Astrocyte (in vitro differentiated cells and primary cell): ENCODE results near the gene RAPSN. TPM values are rescaled to one million over a fixed set of nuclear protein-coding genes. Genes with fewer than 3 reads are reported as not detected.

ENCODE experiments used
- DNase-seq: peaks from one replicate; pipeline ENCODE4 v3.0.0-alpha.2; 2010; ENCODE audit warnings: low read depth
- FAIRE-seq: peaks from 2 replicates; lab custom pipeline; 2011; peaks lifted over from hg19 to GRCh38; lab: Jason Lieb, UNC
- H2AFZ ChIP-seq: 2 replicates; pipeline ENCODE4 v1.6.0; 2012; ENCODE audit warnings: low read depth, low read length, inconsistent platforms
- H3K27ac ChIP-seq: 2 replicates; pipeline ENCODE4 v1.5.1; 2011; ENCODE audit warnings: low read depth, low read length, inconsistent platforms
- H3K27me3 ChIP-seq: 2 replicates; pipeline ENCODE4 v1.6.0; 2011; ENCODE audit warnings: low read length, inconsistent platforms; ENCODE audit not compliant: insufficient read depth
- H3K36me3 ChIP-seq: 2 replicates; pipeline ENCODE4 v1.5.1; 2011; ENCODE audit warnings: low read length, inconsistent platforms; ENCODE audit not compliant: insufficient read depth
- H3K4me1 ChIP-seq: 2 replicates; pipeline ENCODE4 v1.5.1; 2011; ENCODE audit warnings: low read length, inconsistent platforms; ENCODE audit not compliant: insufficient read depth
- H3K4me2 ChIP-seq: 2 replicates; pipeline ENCODE4 v1.6.0; 2012; ENCODE audit warnings: low read length, inconsistent platforms
- H3K4me3 ChIP-seq: 2 replicates; pipeline ENCODE4 v1.5.1; 2011; ENCODE audit warnings: low read depth, mild to moderate bottlenecking, low read length, inconsistent platforms; ENCODE audit not compliant: insufficient read depth
- H3K79me2 ChIP-seq: 2 replicates; pipeline ENCODE4 v1.6.0; 2012; ENCODE audit warnings: mild to moderate bottlenecking, low read length, inconsistent platforms; ENCODE audit not compliant: insufficient read depth
- H3K9ac ChIP-seq: 2 replicates; pipeline ENCODE4 v1.6.0; 2012; ENCODE audit warnings: mild to moderate bottlenecking, low read length, inconsistent platforms
- H3K9me3 ChIP-seq: 2 replicates; pipeline ENCODE4 v1.5.1; 2012; ENCODE audit warnings: low read depth, mild to moderate bottlenecking, low read length, inconsistent platforms; ENCODE audit not compliant: insufficient read depth
- H4K20me1 ChIP-seq: 2 replicates; pipeline ENCODE4 v1.6.0; 2012; ENCODE audit warnings: low read length, inconsistent platforms; ENCODE audit not compliant: insufficient read depth
- H3K27ac Mint-ChIP-seq: one replicate; pipeline ENCODE4 v1.8.0; 2021; ENCODE audit warnings: mild to moderate bottlenecking, mixed read lengths; ENCODE audit not compliant: unreplicated experiment
- H3K27me3 Mint-ChIP-seq: one replicate; pipeline ENCODE4 v1.8.0; 2021; ENCODE audit warnings: low read depth, mixed read lengths; ENCODE audit not compliant: unreplicated experiment
- H3K36me3 Mint-ChIP-seq: one replicate; pipeline ENCODE4 v1.8.0; 2021; ENCODE audit warnings: low read depth, mixed read lengths; ENCODE audit not compliant: unreplicated experiment
- H3K4me1 Mint-ChIP-seq: one replicate; pipeline ENCODE4 v1.8.0; 2021; ENCODE audit warnings: low read depth, mixed read lengths; ENCODE audit not compliant: unreplicated experiment
- H3K4me3 Mint-ChIP-seq: one replicate; pipeline ENCODE4 v1.8.0; 2021; ENCODE audit warnings: mild to moderate bottlenecking, moderate library complexity, mixed read lengths; ENCODE audit not compliant: unreplicated experiment
- H3K9me3 Mint-ChIP-seq: one replicate; pipeline ENCODE4 v1.8.0; 2021; ENCODE audit warnings: mild to moderate bottlenecking, mixed read lengths; ENCODE audit not compliant: unreplicated experiment
- CTCF ChIP-seq: IDR thresholded peaks from 2 replicates; pipeline ENCODE4 v1.5.1; 2011; ENCODE audit warnings: low read depth, mild to moderate bottlenecking, inconsistent platforms, low read length, moderate library complexity; ENCODE audit not compliant: insufficient read depth
- EZH2 ChIP-seq: IDR thresholded peaks from 2 replicates; pipeline ENCODE4 v1.6.1; 2012; ENCODE audit warnings: mild to moderate bottlenecking, low read length, inconsistent platforms; ENCODE audit not compliant: insufficient read depth
- total RNA-seq: library from RNA; stranded (reverse); gene quantifications from 2 replicates; pipeline ENCODE4 v1.2.1, GENCODE V29; 2021

RAPSN gene
- total RNA-seq, 1 donor from 2014 or later: 0.86 TPM

GRCh38 chr11:47394322-47395222 is 54.4 kb downstream of the RAPSN start:
- Histone ChIP-seq H4K20me1 (no peaks in the 10 kb centered on the region), H3K4me1 (peaks cover 6% of the 10 kb centered on the region), H3K27ac (peak overlapping the region; percentile 42), H3K9ac (peak overlapping the region; percentile 31), H2AFZ (peak overlapping the region; percentile 56), H3K27me3 (no peaks in the 10 kb centered on the region), H3K4me2 (no peak overlapping the region), H3K79me2 (no peaks in the 10 kb centered on the region), H3K36me3 (no peaks in the 10 kb centered on the region), H3K9me3 (no peaks in the 10 kb centered on the region), H3K4me3 (no peak overlapping the region)
- no peaks in the 10 kb centered on the region for H3K9me3 Mint-ChIP-seq
- DNase-seq (no peak), FAIRE-seq (no peak)
- H3K27ac Mint-ChIP-seq: no peak overlapping the region
- no peak overlapping the region for H3K4me3 Mint-ChIP-seq
- H3K27me3 Mint-ChIP-seq: no peaks in the 10 kb centered on the region
- no peak for TF ChIP-seq CTCF
- no peak for TF ChIP-seq EZH2
- peaks cover 17% of the 10 kb centered on the region for H3K4me1 Mint-ChIP-seq
- no peaks in the 10 kb centered on the region for H3K36me3 Mint-ChIP-seq

- H4K20me1 ChIP-seq: no peaks in the 10 kb centered on the region
- Mint-ChIP-seq H3K36me3 (no peaks in the 10 kb centered on the region), H3K4me3 (no peak overlapping the region), H3K27ac (peak overlapping the region; percentile 80), H3K27me3 (no peaks in the 10 kb centered on the region), H3K9me3 (no peaks in the 10 kb centered on the region), H3K4me1 (peaks cover 17% of the 10 kb centered on the region)
- H3K4me2 ChIP-seq: no peak overlapping the region
- DNase-seq: no peak
- no peak overlapping the region for H3K9ac ChIP-seq
- no peak overlapping the region for H3K27ac ChIP-seq
- H3K36me3 ChIP-seq: no peaks in the 10 kb centered on the region
- TF ChIP-seq EZH2 (no peak), CTCF (no peak)
- no peak for FAIRE-seq
- H3K4me1 ChIP-seq: peaks cover 6% of the 10 kb centered on the region
- no peak overlapping the region for H2AFZ ChIP-seq
- H3K9me3 ChIP-seq: no peaks in the 10 kb centered on the region
- H3K79me2 ChIP-seq: no peaks in the 10 kb centered on the region
- H3K4me3 ChIP-seq: no peak overlapping the region
- H3K27me3 ChIP-seq: no peaks in the 10 kb centered on the region
Observed at GRCh38 chr11:47394050-47394321, 55.0 kb downstream of the RAPSN start.
